BJ (cell line): ENCODE data around the gene ZCCHC2. TPM values are rescaled to one million over a fixed set of nuclear protein-coding genes. Genes with fewer than 3 reads are reported as not detected.

ENCODE experiments used
- CTCF ChIA-PET: fragments of 350-600 bp; formaldehyde crosslinking; extraction: SDS; loops from one replicate; lab custom pipeline; 2021; ENCODE audit warnings: antibody characterized with exemption, inconsistent platforms; lab: Yijun Ruan, JAX
- POLR2A ChIA-PET: fragments of 300-600 bp; sonication (Branson Sonifier 250); formaldehyde crosslinking; extraction: SDS; loops from one replicate; lab custom pipeline; 2021; ENCODE audit warnings: antibody characterized with exemption; lab: Charles Lee
- DNase-seq: peaks from one replicate; pipeline ENCODE4 v3.0.0-alpha.2; 2011; ENCODE audit warnings: low read depth
- H3K27me3 ChIP-seq: 2 replicates; pipeline ENCODE4 v1.6.0; 2011; ENCODE audit warnings: low read length; ENCODE audit not compliant: control insufficient read depth, insufficient read depth
- H3K36me3 ChIP-seq: 2 replicates; pipeline ENCODE4 v1.5.1; 2011; ENCODE audit warnings: low read length; ENCODE audit not compliant: control insufficient read depth, insufficient read depth
- H3K4me3 ChIP-seq: 2 replicates; pipeline ENCODE4 v1.5.1; 2011; ENCODE audit warnings: low read depth, mild to moderate bottlenecking, control low read depth, low read length
- polyA plus RNA-seq: library from polyadenylated mRNA; depleted of rRNA; stranded (reverse); fragments of >200 nt; gene quantifications from 2 replicates; pipeline ENCODE4 v1.2.3, GENCODE V29; 2011
- TF ChIP-seq, protein P1 (sequence below): IDR thresholded peaks from 2 replicates; pipeline ENCODE4 v1.5.1; 2011; ENCODE audit warnings: low read depth, mild to moderate bottlenecking, control low read depth, inconsistent platforms, low read length, moderate library complexity; ENCODE audit not compliant: insufficient read depth

Gene ZCCHC2
- polyA plus RNA-seq, 1 experiment = 5.8 TPM

DNA sequence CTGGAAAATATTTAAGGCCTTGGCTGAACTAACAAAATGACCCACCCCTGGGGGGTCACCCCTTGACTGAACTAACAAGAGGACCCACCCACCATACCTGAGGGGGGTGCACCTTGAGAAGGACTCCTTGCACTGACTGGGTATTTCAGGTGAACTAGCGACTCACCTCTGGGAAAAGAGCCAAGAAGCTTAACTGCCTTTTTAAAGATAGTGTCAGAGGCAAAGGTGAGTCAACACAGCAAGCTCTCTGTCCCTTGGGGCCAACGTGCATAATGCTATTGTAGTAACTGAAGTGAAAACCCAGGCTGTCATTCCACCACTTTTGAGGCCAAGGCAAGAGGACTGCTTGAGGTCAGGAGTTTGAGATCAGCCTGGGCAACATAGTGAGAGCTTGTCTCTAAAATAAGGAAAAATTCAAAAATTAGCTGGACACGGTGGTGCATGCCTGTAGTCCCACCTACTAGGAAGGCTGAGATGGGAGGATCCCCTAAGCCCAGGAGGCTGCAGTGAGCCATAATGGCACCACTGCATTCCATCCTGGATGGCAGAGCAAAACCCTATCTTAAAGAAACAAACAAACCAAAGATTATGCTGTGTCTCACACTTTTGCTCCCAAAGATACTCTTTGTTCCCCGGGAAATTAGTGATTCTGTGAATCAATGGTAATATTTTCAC lies 36.4 kb upstream of the ZCCHC2 start:
- DNase-seq = no peak
- Histone ChIP-seq H3K27me3 (peaks cover 5% of the 10 kb centered on the region; the same call in 1 of the 2 replicates), H3K36me3 (no peaks in the 10 kb centered on the region), H3K4me3 (no peak overlapping the region)
- POLR2A ChIA-PET = no interaction called here
- TF ChIP-seq, protein P1, sequence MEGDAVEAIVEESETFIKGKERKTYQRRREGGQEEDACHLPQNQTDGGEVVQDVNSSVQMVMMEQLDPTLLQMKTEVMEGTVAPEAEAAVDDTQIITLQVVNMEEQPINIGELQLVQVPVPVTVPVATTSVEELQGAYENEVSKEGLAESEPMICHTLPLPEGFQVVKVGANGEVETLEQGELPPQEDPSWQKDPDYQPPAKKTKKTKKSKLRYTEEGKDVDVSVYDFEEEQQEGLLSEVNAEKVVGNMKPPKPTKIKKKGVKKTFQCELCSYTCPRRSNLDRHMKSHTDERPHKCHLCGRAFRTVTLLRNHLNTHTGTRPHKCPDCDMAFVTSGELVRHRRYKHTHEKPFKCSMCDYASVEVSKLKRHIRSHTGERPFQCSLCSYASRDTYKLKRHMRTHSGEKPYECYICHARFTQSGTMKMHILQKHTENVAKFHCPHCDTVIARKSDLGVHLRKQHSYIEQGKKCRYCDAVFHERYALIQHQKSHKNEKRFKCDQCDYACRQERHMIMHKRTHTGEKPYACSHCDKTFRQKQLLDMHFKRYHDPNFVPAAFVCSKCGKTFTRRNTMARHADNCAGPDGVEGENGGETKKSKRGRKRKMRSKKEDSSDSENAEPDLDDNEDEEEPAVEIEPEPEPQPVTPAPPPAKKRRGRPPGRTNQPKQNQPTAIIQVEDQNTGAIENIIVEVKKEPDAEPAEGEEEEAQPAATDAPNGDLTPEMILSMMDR = no peak
- CTCF ChIA-PET = interaction anchor here (0.7 kb wide), 1 partner anchor 56 kb away, joined by 3 read pairs; no protein-coding TSS in a partner anchor

DNA sequence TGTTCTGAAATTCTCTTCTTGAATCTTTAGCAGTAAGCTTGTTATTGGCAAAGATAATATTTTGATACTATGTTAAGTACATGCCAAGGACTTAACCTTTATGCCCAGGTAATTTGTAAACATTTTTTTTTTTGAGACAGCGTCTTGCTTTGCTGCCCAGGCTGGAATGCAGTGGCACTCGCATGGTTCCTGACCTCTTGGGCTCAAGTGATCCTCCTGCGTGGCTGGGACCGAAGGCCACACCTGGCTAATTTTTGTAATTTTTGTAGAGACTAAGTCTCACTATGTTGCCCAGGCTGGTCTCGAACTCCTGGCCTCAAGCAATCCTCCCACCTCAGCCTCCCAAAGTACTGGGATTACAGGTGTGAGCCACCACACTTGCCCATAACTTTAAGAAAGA lies 35.7 kb upstream of the ZCCHC2 start:
- ChIA-PET POLR2A (no interaction called here), CTCF (interaction anchor here (0.7 kb wide), 1 partner anchor 55 kb away, joined by 3 read pairs; no protein-coding TSS in a partner anchor)
- Histone ChIP-seq H3K27me3 (peaks cover 5% of the 10 kb centered on the region; the same call in 1 of the 2 replicates), H3K36me3 (no peaks in the 10 kb centered on the region), H3K4me3 (no peak overlapping the region)
- TF ChIP-seq, protein P1 = no peak
- no peak for DNase-seq

DNA sequence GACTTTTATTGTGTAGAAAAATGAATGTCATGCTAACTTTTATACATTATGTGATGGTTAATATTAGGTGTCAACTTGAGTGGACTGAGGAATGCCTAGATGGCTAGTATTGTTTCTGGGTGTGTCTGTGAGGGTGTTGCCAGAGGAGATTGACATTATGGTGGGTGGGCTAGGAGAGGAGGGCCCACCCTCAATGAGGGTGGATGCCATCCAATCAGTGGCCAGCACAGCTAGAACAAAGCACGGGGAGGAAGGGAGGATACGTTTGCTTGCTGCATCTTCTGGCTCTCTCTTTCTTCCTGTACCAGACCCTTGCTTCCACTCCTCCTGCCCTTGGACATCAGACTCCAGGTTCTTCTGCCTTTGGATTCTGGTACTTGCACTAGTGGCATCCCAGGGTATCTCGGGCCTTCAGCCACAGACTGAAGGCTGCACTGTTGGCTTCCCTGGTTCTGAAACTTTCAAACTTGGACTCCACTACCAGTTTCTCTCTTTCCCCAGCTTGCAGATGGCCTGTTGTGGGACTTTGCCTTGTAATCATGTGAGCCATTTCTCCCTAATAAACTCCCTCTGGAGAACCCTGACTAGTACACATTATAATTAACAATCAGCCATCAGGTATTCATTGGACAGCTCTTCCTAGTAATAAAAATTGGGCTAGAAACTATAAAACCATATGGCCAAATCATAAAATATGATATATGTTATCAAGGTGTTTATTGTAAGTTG lies 31.7 kb upstream of the ZCCHC2 start:
- CTCF ChIA-PET = no interaction called here
- TF ChIP-seq, protein P1 = no peak
- POLR2A ChIA-PET = no interaction called here
- Histone ChIP-seq H3K4me3 (no peak overlapping the region), H3K27me3 (peaks cover 5% of the 10 kb centered on the region; the same call in 1 of the 2 replicates), H3K36me3 (no peaks in the 10 kb centered on the region)
- DNase-seq = no peak

DNA sequence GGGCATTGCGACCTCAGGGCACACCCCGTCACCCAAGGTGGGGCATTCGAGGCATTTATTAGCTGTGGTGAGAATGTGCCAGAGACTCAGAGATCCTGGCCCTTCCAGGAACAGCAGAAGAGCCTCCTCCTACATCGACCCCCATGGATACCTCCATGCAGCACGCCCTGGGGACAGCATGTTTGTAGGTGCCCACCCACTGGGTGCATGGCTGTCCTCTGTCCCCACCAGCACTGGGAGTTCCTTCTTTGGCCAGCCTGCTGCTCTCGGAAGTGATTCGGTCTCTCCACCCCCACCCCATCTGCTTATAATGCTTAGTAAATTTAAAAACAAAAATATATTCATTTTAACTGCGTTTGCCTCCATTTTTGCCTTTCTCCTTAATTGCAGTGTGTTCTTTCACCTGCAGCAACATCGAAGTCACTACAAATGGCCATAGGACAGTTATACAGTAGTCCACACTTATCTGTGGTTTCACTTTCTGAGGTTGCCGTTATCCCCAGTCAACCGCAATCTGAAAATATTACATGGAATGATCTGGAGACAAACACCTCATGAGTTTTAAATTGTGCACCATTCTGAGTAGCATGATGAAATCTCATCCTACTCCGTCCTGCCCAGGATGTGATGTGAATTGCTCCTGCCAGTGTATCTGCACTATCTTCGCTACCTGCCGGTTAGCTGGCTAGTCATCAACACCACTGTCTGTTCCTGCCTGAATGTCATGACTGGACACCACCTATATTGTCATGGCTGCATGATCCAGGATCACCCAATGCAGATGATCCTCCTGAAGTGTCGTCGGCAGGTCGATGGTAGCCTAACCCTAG lies 29.6 kb upstream of the ZCCHC2 start:
- Histone ChIP-seq H3K4me3 (no peak overlapping the region), H3K27me3 (peaks cover 3% of the 10 kb centered on the region; the same call in 1 of the 2 replicates), H3K36me3 (no peaks in the 10 kb centered on the region)
- DNase-seq = no peak
- POLR2A ChIA-PET = no interaction called here
- TF ChIP-seq, protein P1 = no peak
- CTCF ChIA-PET = no interaction called here

DNA sequence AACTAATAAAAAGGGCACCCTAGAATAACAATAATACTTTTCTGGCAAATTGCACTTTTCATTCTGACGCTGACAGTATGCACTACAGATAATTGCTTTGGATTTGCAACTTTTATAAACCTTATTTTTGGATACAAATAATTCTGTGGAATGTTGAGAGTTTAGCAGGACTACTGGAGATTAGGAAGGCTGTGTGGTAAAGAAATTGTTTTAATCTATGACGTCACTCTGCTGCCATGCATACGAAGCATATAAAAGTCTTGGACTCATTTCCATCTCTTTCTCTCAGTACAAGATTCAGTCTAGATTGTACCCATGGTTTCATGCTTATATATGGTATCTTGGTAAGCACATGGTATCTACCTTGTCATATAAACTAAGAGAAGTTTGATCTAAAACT lies 28.1 kb upstream of the ZCCHC2 start:
- ChIA-PET POLR2A (no interaction called here), CTCF (no interaction called here)
- no peaks in the 10 kb centered on the region for H3K36me3 ChIP-seq
- no peak for DNase-seq
- TF ChIP-seq, protein P1 = no peak
- no peak overlapping the region for H3K4me3 ChIP-seq
- H3K27me3 ChIP-seq = peaks cover 5% of the 10 kb centered on the region
